ENCODE results near the gene DHX34.

DHX34 gene

DNA sequence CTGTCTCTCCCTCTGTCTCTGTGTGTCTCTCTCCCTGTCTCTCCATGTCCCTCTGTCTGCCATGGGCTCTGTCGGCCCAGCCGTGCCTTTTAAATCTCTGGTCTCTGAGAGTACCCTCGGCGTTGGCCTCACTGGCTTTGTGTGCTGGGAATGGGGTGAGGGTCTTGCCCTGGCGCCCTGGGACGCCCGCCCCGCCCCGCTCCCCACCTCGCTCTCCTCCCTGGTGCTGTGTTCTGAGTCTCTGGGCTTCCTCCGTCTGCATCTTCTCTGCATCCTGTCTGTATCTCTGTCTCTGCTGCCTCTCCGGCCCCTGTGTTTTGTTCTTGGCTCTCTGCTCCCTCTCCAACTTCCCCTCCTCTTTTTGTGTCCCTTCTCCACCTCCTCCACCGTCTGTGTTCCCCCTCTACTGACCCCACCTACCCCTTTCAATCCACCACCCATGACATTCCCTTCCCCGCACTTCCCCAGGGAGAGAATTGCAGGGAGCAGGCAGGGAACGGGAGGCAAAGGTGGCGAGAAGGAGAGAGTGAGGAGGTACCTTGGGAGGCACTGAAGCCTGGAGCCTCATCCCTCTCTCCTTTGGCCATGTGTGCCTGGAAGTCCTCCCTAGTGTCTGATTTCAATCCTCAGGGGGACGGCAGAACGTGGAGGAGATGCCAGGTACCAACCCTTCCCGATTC lies 74.2 kb downstream of the DHX34 start:
- H3K4me3 ChIP-seq (ENCODE audit: low read length): no peak overlapping the region
- no peaks in the 10 kb centered on the region for H3K36me3 ChIP-seq (ENCODE audit: insufficient read depth, low read length)
- no peak overlapping the region for H2AFZ ChIP-seq (ENCODE audit: low read depth, low read length)
- no peaks in the 10 kb centered on the region for H3K27me3 ChIP-seq (ENCODE audit: insufficient read depth, low read length)
- H3K4me1 ChIP-seq (ENCODE audit: insufficient read depth, low read length): peaks cover 49% of the 10 kb centered on the region
- no peaks in the 10 kb centered on the region for H3K9me3 ChIP-seq (ENCODE audit: low read length)

DNA sequence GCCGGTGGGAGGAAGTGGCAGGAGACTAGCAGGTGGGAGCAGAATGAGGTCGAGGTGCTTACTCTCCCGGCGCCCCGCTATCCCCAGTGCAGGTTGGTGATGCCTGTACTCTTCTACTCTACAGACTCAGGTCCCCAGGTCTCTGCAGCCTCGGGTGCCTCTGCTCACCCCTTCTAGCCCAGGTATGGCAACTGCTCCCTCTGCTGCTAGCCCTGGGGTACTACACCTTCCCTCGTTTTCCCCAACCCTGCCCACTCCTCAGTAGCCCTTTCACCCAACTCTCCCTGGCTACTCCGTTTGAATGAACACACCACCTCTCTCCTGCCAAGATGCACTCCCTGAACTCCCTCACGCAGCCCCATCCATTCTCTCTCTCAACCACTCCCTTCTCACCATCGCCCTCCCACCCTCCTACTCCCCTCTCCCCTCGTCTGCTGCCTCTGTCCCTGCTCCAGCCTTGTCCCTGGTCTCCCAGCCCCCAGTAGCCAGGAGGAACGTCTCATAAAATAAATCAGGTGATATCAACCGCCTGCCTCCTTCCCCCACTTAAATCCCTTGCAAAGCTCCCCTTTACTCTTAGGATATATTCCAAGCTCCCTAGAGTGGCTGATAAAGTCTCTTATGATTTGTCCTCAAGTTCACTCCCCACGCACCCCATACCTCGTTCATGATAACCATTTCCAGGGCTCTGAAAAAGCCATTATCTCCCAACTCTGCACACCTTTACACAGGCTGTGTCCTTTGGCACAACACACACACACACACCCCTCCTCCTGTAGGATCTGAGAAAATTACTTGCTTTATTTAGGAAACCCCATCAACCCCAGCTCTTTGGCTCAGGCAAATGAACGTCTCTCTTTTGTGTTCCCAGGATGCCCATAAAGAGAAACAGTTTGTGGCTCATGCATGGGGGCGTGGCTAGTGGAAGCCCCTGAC lies 78.4 kb downstream of the DHX34 start:
- H3K9me3 ChIP-seq (ENCODE audit: low read length): no peaks in the 10 kb centered on the region
- H3K4me1 ChIP-seq (ENCODE audit: insufficient read depth, low read length): peaks cover 24% of the 10 kb centered on the region
- peak overlapping the region; percentile 32 for H3K4me3 ChIP-seq (ENCODE audit: low read length)
- H3K36me3 ChIP-seq (ENCODE audit: insufficient read depth, low read length): no peaks in the 10 kb centered on the region
- H2AFZ ChIP-seq (ENCODE audit: low read depth, low read length): no peak overlapping the region
- peaks cover 4% of the 10 kb centered on the region for H3K27me3 ChIP-seq (ENCODE audit: insufficient read depth, low read length)

DNA sequence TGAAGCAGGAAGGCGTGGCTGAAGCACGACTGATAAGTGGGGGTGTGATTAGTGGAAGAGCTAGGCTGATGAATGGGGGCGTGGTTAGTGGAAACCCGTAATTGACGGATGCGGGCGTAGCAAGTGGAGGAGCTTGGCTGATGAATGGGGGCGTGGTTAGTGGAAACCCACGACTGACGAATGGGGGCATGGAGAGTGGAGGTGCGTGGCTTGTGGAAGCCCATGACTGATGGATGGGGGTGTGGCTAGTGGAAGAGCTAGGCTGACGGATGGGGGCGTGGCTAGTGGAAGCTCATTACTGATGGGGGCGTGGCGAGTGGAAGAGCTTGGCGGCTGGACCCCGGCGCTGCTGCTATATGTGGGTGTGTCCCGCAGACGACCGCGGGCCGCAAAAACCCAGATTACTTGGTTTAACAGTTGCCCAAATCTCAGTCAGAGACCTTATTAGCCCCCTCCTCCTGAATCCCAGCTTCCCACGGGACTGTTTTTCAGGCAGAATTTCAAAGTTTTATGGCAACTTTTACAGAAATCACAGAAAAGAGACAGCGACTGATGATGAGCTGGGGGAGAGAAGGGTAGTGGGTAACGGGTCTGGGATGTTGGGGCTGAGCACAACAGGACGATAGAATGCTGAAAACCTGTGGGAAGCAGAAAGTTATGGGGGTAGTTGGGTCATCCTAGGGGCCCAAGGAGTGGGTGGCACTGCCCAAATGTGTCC lies 79.2 kb downstream of the DHX34 start:
- Histone ChIP-seq H2AFZ (ENCODE audit: low read depth, low read length) (peak overlapping the region; percentile 70), H3K4me1 (ENCODE audit: insufficient read depth, low read length) (peaks cover 16% of the 10 kb centered on the region), H3K27me3 (ENCODE audit: insufficient read depth, low read length) (peaks cover 4% of the 10 kb centered on the region), H3K36me3 (ENCODE audit: insufficient read depth, low read length) (no peaks in the 10 kb centered on the region), H3K4me3 (ENCODE audit: low read length) (peak overlapping the region; percentile 32), H3K9me3 (ENCODE audit: low read length) (no peaks in the 10 kb centered on the region)

DNA sequence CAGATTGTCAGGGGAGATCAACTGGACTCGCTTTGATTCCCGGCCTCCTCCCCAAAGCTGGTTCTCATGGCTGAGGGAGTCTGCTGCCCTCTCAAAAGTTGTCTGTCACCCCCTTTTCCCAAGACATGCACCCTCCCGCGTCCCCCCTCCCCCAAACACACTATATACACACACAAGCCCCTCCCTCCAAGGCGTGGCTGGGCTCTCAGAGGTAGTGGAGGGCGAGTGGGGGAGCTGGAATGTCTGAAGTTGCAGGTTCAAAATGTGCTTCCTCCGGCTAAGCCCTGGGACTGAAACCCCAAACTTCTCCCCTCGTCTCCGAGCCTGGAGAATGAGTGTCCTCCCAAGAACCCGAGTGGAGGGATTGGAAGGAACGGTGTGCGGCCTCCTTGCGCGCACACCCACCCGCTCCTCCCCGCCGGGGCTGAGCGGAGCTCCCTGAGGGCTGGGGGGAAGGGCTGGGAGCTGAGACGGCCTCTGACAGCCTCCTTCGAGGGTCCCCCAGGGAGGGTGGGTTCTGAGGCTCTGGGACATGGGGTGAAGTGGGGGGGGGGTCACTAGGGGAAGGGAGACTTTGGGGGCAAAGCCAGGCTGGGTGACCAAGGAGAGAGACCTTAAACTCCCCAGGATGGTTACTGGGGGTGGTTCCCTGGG lies 80.2 kb downstream of the DHX34 start:
- H3K9me3 ChIP-seq (ENCODE audit: low read length): no peaks in the 10 kb centered on the region
- H2AFZ ChIP-seq (ENCODE audit: low read depth, low read length): no peak overlapping the region
- no peaks in the 10 kb centered on the region for H3K36me3 ChIP-seq (ENCODE audit: insufficient read depth, low read length)
- no peak overlapping the region for H3K4me3 ChIP-seq (ENCODE audit: low read length)
- H3K27me3 ChIP-seq (ENCODE audit: insufficient read depth, low read length): peaks cover 4% of the 10 kb centered on the region
- H3K4me1 ChIP-seq (ENCODE audit: insufficient read depth, low read length): peaks cover 14% of the 10 kb centered on the region

DNA sequence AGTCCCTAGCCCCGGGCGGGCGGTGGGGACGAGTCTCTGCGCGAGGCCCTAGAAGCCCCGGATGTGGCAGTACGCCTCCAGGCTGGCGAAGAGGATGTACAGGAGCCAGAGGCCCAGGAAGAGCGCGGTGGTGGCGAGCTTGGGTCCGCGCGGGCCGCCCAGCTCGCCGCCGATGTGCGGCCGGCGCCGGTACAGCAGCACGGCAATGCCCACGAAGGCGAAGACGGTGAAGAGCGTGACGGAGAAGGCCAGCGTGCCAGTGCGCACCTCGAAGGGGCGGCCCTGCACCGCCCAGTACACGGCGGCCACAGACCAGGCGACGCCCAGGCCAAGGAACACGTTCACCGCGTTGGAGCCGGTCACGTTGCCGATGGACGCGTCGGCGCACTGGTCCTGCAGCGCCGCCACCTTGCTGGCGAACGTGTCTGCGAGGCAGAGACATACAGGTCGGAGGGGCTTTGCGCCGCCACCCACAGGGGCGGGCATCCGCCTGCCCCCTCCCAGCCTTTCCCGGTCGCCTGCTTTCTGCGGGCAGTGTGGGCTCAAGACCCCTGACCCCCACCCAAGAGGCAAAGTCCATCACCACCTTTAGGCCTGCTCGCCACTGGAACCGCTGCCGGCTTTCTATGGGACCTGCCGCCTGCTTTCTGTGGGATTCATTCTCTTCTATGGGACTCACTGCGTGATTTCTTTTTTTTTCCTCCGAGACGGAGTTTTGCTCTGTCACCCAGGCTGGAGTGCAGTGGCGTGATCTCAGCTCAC lies 81.1 kb downstream of the DHX34 start:
- no peaks in the 10 kb centered on the region for H3K36me3 ChIP-seq (ENCODE audit: insufficient read depth, low read length)
- no peak overlapping the region for H3K4me3 ChIP-seq (ENCODE audit: low read length)
- peaks cover 4% of the 10 kb centered on the region for H3K27me3 ChIP-seq (ENCODE audit: insufficient read depth, low read length)
- H2AFZ ChIP-seq (ENCODE audit: low read depth, low read length): no peak overlapping the region
- H3K4me1 ChIP-seq (ENCODE audit: insufficient read depth, low read length): peaks cover 14% of the 10 kb centered on the region
- H3K9me3 ChIP-seq (ENCODE audit: low read length): no peaks in the 10 kb centered on the region

DNA sequence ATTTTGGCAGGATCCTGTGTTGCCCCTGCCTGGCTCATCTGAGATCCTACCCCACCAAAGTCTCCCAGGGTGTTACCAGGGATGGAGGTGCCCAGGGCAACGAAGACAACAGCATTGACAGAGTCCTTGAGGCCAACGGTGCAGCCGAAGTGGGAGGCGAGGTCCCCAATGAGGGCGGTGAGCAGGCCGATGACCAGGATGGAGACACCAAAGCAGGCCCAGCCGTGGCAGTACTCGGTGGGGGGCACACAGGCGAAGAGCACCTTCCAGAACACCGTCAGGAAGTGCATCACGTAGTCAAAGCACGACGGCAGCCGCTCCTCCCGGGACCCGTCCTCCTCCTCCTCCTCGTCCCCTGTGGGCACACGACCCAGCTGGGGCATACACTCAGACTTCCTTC lies 83.0 kb downstream of the DHX34 start:
- no peak overlapping the region for H3K4me3 ChIP-seq (ENCODE audit: low read length)
- H3K27me3 ChIP-seq (ENCODE audit: insufficient read depth, low read length): peaks cover 4% of the 10 kb centered on the region
- H3K36me3 ChIP-seq (ENCODE audit: insufficient read depth, low read length): no peaks in the 10 kb centered on the region
- no peaks in the 10 kb centered on the region for H3K9me3 ChIP-seq (ENCODE audit: low read length)
- peaks cover 18% of the 10 kb centered on the region for H3K4me1 ChIP-seq (ENCODE audit: insufficient read depth, low read length)
- no peak overlapping the region for H2AFZ ChIP-seq (ENCODE audit: low read depth, low read length)
